ENCODE results near the gene HMBS. TPM values are rescaled to one million over a fixed set of nuclear protein-coding genes. Genes with fewer than 3 reads are reported as not detected.

Gene HMBS
- total RNA-seq, 2 experiments from 2014 or later, result 33.6 to 36.1 TPM

GRCh38 chr11:119103793-119104192 lies 19.1 kb downstream of the HMBS start:
- ATAC-seq (no peak), DNase-seq (no peak)
- TF ChIP-seq, protein P1, sequence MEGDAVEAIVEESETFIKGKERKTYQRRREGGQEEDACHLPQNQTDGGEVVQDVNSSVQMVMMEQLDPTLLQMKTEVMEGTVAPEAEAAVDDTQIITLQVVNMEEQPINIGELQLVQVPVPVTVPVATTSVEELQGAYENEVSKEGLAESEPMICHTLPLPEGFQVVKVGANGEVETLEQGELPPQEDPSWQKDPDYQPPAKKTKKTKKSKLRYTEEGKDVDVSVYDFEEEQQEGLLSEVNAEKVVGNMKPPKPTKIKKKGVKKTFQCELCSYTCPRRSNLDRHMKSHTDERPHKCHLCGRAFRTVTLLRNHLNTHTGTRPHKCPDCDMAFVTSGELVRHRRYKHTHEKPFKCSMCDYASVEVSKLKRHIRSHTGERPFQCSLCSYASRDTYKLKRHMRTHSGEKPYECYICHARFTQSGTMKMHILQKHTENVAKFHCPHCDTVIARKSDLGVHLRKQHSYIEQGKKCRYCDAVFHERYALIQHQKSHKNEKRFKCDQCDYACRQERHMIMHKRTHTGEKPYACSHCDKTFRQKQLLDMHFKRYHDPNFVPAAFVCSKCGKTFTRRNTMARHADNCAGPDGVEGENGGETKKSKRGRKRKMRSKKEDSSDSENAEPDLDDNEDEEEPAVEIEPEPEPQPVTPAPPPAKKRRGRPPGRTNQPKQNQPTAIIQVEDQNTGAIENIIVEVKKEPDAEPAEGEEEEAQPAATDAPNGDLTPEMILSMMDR (IDR thresholded peaks at IDR 0.05), result no peak
- ChIA-PET CTCF (interaction anchor here (1.4 kb wide), 1 partner anchor 93 kb away, joined by 4 read pairs; no protein-coding TSS in a partner anchor), POLR2A (interaction anchor here (9.7 kb wide), 1 partner anchor 10 kb away, joined by 107 read pairs; a partner anchor contains a TSS)
- peaks cover 33% of the 10 kb centered on the region for H3K4me1 Mint-ChIP-seq (ENCODE audit: low read depth)
- H3K4me3 Mint-ChIP-seq, result peak overlapping the region; percentile 91
- no peaks in the 10 kb centered on the region for H3K9me3 Mint-ChIP-seq
- intact Hi-C loops (cut with micrococcal nuclease), result no loop called here
- peaks cover 13% of the 10 kb centered on the region for H3K36me3 Mint-ChIP-seq (ENCODE audit: low read depth)
- no peaks in the 10 kb centered on the region for H3K27me3 Mint-ChIP-seq
- no peak overlapping the region for H3K27ac Mint-ChIP-seq

DNA sequence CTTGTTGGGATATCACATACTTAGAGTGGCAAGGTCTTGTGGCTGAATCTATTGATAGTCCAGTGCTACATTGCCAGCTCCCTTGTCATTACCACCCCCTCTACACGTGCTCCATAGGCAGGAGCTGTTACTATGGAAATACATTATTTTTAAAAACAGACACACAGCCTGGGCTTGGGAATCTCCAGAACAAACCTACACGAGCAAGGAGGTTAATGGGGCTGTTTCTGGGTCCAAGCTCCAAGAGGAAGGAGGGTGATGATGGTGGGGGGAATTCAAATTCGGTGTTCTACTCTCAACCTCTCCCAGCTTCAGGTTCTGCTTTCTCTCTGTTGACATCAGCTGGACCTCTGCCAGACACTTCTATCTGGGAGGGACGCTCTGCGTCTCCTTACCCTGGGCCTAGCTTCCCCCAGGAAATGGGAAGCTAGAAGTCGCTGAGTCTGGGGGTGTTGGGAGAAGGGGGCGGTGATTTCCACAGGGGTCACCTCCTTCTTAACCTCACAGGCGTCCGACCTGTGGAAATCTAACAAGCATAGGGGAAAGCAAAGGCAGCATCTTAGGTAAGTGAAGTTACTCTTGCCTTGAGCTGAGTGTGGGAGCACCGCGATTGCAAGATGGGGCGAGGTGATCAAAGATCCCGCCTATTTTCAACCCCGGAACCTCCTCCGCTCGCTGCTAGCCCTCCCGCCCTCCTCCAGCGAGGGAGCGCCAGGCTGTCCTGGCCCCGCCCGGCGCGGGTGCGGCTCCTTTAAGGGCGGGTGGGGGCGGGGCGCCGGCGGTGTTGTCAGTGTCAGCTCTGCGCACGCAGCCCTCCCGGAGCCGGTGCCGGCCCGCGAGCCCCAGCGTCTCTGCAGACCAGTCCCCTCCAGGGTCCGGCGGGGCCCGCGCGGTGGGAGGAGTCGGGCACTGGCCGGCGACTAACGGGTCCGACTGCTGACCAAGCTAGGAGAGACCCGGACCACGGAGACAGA lies 22.2 kb downstream of the HMBS start, which contains the start of gene C2CD2L:
C2CD2L (plus strand) TSS at position 781 of the 974 bp plus-strand sequence. CDS start 398 bp downstream, outside the sequence.
- Mint-ChIP-seq H3K36me3 (ENCODE audit: low read depth) (peaks cover 7% of the 10 kb centered on the region), H3K4me3 (peak within 1 kb of the TSS; percentile 85), H3K27me3 (no peaks in the 10 kb centered on the region), H3K27ac (peak within 1 kb of the TSS; percentile 95), H3K9me3 (no peaks in the 10 kb centered on the region), H3K4me1 (ENCODE audit: low read depth) (peaks cover 37% of the 10 kb centered on the region)
- intact Hi-C loops (cut with micrococcal nuclease), result no loop called here
- TF ChIP-seq, protein P1 (IDR thresholded peaks at IDR 0.05), result no peak
- ATAC-seq (peak; percentile 91), DNase-seq (peak; percentile 94)
- ChIA-PET CTCF (interaction anchor here (0.6 to 1.5 kb wide), 10 partner anchors 8 to 215 kb away, joined by 3 to 4 read pairs (median 3); partner anchors contain the start of genes CBL and VPS11), POLR2A (interaction anchor here (0.6 to 9.7 kb wide), 14 partner anchors 8 to 91 kb away, joined by 3 to 107 read pairs (median 6); partner anchors contain the start of genes HINFP, HMBS, HYOU1 and TRAPPC4)

GRCh38 chr11:119107538-119108145 lies 23.0 kb downstream of the HMBS start:
- TF ChIP-seq, protein P1 (IDR thresholded peaks at IDR 0.05), result no peak
- ChIA-PET POLR2A (interaction anchor here (0.6 to 9.7 kb wide), 10 partner anchors 8 to 92 kb away, joined by 3 to 107 read pairs (median 6); partner anchors contain the start of genes HINFP and TRAPPC4), CTCF (interaction anchor here (0.9 to 1.5 kb wide), 6 partner anchors 8 to 215 kb away, joined by 3 to 4 read pairs (median 3); partner anchors contain the start of gene CBL)
- ATAC-seq (peak; percentile 4), DNase-seq (no peak)
- Mint-ChIP-seq H3K4me1 (ENCODE audit: low read depth) (peaks cover 37% of the 10 kb centered on the region), H3K36me3 (ENCODE audit: low read depth) (peaks cover 9% of the 10 kb centered on the region), H3K9me3 (no peaks in the 10 kb centered on the region), H3K4me3 (peak overlapping the region; percentile 85), H3K27ac (peak overlapping the region; percentile 75), H3K27me3 (no peaks in the 10 kb centered on the region)
- intact Hi-C loops (cut with micrococcal nuclease), result no loop called here

DNA sequence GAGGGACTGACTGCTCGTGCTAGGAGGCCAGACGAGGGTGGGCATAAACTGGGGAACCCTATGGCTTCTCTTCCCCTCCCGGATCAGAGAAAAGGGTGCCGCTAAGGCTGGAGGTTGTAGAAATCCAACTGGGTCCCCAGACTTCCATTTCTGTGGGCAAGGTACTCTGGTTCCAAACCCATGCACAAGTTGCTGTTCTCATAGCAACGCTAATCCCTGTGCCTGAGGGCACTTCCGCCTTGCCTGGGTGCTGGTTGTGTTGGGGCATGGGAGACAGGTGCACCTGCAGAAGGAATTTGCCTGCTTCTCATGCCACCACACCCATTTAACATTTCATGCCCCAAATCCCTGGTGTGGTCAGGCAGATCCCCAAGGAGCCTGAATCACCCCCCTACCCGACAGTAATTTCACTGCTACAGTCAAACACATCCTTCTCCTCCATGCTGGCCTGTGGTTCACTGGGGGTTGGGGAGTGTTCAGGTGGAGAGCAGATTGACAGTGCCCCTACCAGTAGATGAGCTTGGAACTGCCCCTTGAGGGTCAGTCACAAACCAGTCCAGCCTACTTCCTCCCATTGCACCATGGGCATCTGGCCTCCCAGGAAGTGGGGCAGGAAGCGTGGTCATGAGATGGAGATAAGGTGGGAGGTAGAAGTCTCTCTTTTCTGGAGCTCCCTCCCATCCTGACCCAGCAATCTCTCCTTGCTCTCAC lies 23.6 kb downstream of the HMBS start:
- ChIA-PET CTCF (interaction anchor here (1.0 to 1.7 kb wide), 4 partner anchors 9 to 215 kb away, joined by 3 to 7 read pairs (median 4); partner anchors contain the start of gene HINFP), POLR2A (interaction anchor here (1.1 to 9.7 kb wide), 5 partner anchors 9 to 89 kb away, joined by 3 to 107 read pairs (median 8); partner anchors contain the start of genes HINFP, RPS25 and TRAPPC4)
- Mint-ChIP-seq H3K4me1 (ENCODE audit: low read depth) (peaks cover 39% of the 10 kb centered on the region), H3K9me3 (no peaks in the 10 kb centered on the region), H3K27me3 (no peaks in the 10 kb centered on the region), H3K36me3 (ENCODE audit: low read depth) (peaks cover 13% of the 10 kb centered on the region), H3K4me3 (peak overlapping the region; percentile 85), H3K27ac (peak overlapping the region; percentile 75)
- TF ChIP-seq, protein P1 (IDR thresholded peaks at IDR 0.05), result no peak
- ATAC-seq (peak; percentile 18), DNase-seq (peak; percentile 55)
- intact Hi-C loops (cut with micrococcal nuclease), result no loop called here
